Ascending aorta (tissue), 2 donors: ENCODE results near the gene TSTD2. TPM values are rescaled to one million over a fixed set of nuclear protein-coding genes. Genes with fewer than 3 reads are reported as not detected.
A peak's percentile ranks its signal among the peaks of the same experiment; 100 is the strongest.

Source experiments
- DNase-seq, 2 donors: peaks; one replicate each; pipeline ENCODE4 v3.0.0-alpha.2; 2019; ENCODE audit warnings: low spot score in 2 of 2
- H3K27ac ChIP-seq, 2 donors: fragments of 200-600 bp; sonication (generic); one replicate each; pipeline ENCODE4 v1.5.1; 2016 to 2017; ENCODE audit warnings: mild to moderate bottlenecking in 1 of 2
- H3K27me3 ChIP-seq: fragments of 200-600 bp; sonication (generic); one replicate; pipeline ENCODE4 v1.5.1; 2017
- H3K36me3 ChIP-seq, 2 donors: fragments of 200-600 bp; sonication (generic); one replicate each; pipeline ENCODE4 v1.5.1; 2016
- H3K4me1 ChIP-seq, 2 donors: fragments of 200-600 bp; sonication (generic); one replicate each; pipeline ENCODE4 v1.5.1; 2016 to 2017; ENCODE audit warnings: mild to moderate bottlenecking in 1 of 2
- H3K4me3 ChIP-seq, 2 donors: fragments of 200-600 bp; sonication (generic); one replicate each; pipeline ENCODE4 v1.5.1; 2016 to 2017; ENCODE audit warnings: mild to moderate bottlenecking in 1 of 2
- H3K9me3 ChIP-seq, 2 donors: fragments of 200-600 bp; sonication (generic); one replicate each; pipeline ENCODE4 v1.5.1; 2016
- CTCF ChIP-seq, 3 experiments: fragments of 200-600 bp in 2 of 3; fragments of 450-650 bp in 1 of 3; sonication (generic) in 2 of 3; IDR thresholded peaks; one replicate each; pipeline ENCODE4 v1.5.1; 2016 to 2019; ENCODE audit warnings: antibody characterized with exemption in 3 of 3, mild to moderate bottlenecking in 1 of 3, moderate library complexity in 1 of 3
- intact Hi-C: fragments of 100-400 bp; cut with DNase I; formaldehyde crosslinking; loops from one replicate; pipeline ENCODE4 v1.15.1; 2023
- total RNA-seq: library from RNA; depleted of rRNA; stranded (reverse); fragments of >200 nt; gene quantifications from one replicate; pipeline ENCODE4 v1.1.0, GENCODE V29; 2016

The TSTD2 gene
- total RNA-seq, 1 donor from 2014 or later = 1.4 TPM

- no peak overlapping the region for H3K4me3 ChIP-seq
- no peaks in the 10 kb centered on the region for H3K9me3 ChIP-seq
- intact Hi-C loops = no loop called here
- H3K27me3 ChIP-seq = no peaks in the 10 kb centered on the region
- no peak overlapping the region for H3K27ac ChIP-seq
- peaks cover 46 to 71% of the 10 kb centered on the region in 2 donors for H3K36me3 ChIP-seq
- H3K4me1 ChIP-seq = no peaks in the 10 kb centered on the region
- no peak for TF ChIP-seq CTCF (IDR thresholded peaks at IDR 0.05)
- DNase-seq = no peak
These were observed 28.1 kb downstream of the TSTD2 start for GRCh38 chr9:97604901-97605645.

- DNase-seq = no peak
- Histone ChIP-seq H3K4me1 (peaks cover 3% of the 10 kb centered on the region in 2 donors), H3K27me3 (no peaks in the 10 kb centered on the region), H3K4me3 (no peak overlapping the region), H3K36me3 (peaks cover 49 to 80% of the 10 kb centered on the region in 2 donors), H3K9me3 (no peaks in the 10 kb centered on the region), H3K27ac (no peak overlapping the region)
- TF ChIP-seq CTCF (IDR thresholded peaks at IDR 0.05) = no peak
- intact Hi-C loops = no loop called here
These were observed 30.7 kb downstream of the TSTD2 start for GRCh38 chr9:97602430-97602829.

- intact Hi-C loops = no loop called here
- no peak for TF ChIP-seq CTCF (IDR thresholded peaks at IDR 0.05)
- Histone ChIP-seq H3K27me3 (no peaks in the 10 kb centered on the region), H3K4me3 (no peak overlapping the region), H3K36me3 (peaks cover 49 to 74% of the 10 kb centered on the region in 2 donors), H3K27ac (no peak overlapping the region), H3K4me1 (peaks cover 6 to 13% of the 10 kb centered on the region in 2 donors), H3K9me3 (no peaks in the 10 kb centered on the region)
- DNase-seq = no peak
These were observed 31.8 kb downstream of the TSTD2 start for GRCh38 chr9:97601228-97601898.

GRCh38 chr9:97600531-97601227, 32.5 kb downstream of the TSTD2 start:
- no peak overlapping the region for H3K4me3 ChIP-seq
- no peaks in the 10 kb centered on the region for H3K27me3 ChIP-seq
- TF ChIP-seq CTCF (IDR thresholded peaks at IDR 0.05) = no peak
- H3K36me3 ChIP-seq = peaks cover 44 to 67% of the 10 kb centered on the region in 2 donors
- intact Hi-C loops = no loop called here
- H3K4me1 ChIP-seq = peaks cover 6 to 16% of the 10 kb centered on the region in 2 donors
- no peaks in the 10 kb centered on the region for H3K9me3 ChIP-seq
- no peak for DNase-seq
- peak overlapping the region in 1 of 2 donors; percentile 12 for H3K27ac ChIP-seq

GRCh38 chr9:97599314-97599846, 33.8 kb downstream of the TSTD2 start:
- Histone ChIP-seq H3K4me1 (peaks cover 6 to 17% of the 10 kb centered on the region in 2 donors), H3K27ac (no peak overlapping the region), H3K9me3 (no peaks in the 10 kb centered on the region), H3K36me3 (peaks cover 32 to 54% of the 10 kb centered on the region in 2 donors), H3K27me3 (no peaks in the 10 kb centered on the region), H3K4me3 (no peak overlapping the region)
- no peak for TF ChIP-seq CTCF (IDR thresholded peaks at IDR 0.05)
- intact Hi-C loops = loop anchor here (2.0 to 5.0 kb wide), 3 partner anchors 15 to 99 kb away; partner anchors contain the start of gene TMOD1
- no peak for DNase-seq
